Keratinocyte (primary cell): Measurements from ENCODE around the gene FAM83G. TPM values are rescaled to one million over a fixed set of nuclear protein-coding genes. Genes with fewer than 3 reads are reported as not detected.

Experiments used
- DNase-seq: peaks from one replicate; pipeline ENCODE4 v3.0.0-alpha.2; 2011; ENCODE audit warnings: low read depth, missing footprints, low spot score
- FAIRE-seq: peaks from 2 replicates; lab custom pipeline; 2011; peaks lifted over from hg19 to GRCh38; lab: Jason Lieb, UNC
- H2AFZ ChIP-seq: 2 replicates; pipeline ENCODE4 v1.6.0; 2012; ENCODE audit warnings: low read length, control low read depth, inconsistent platforms; ENCODE audit not compliant: control insufficient read depth
- H3K27ac ChIP-seq: 2 replicates; pipeline ENCODE4 v1.5.1; 2011; ENCODE audit warnings: low read length; ENCODE audit not compliant: control insufficient read depth, insufficient read depth
- H3K27me3 ChIP-seq: 3 replicates; pipeline ENCODE4 v1.6.0; 2011; ENCODE audit warnings: low read length; ENCODE audit not compliant: control insufficient read depth, insufficient read depth; ENCODE audit errors: extremely low read depth
- H3K36me3 ChIP-seq, 2 experiments: 2 replicates in 1 of 2; 3 replicates in 1 of 2; pipeline ENCODE4 v1.5.1; 2011; ENCODE audit warnings: low read length in 2 of 2, mild to moderate bottlenecking in 1 of 2; ENCODE audit not compliant: control insufficient read depth in 2 of 2, insufficient read depth in 2 of 2; ENCODE audit errors: extremely low read depth in 1 of 2
- H3K4me1 ChIP-seq: 3 replicates; pipeline ENCODE4 v1.5.1; 2011; ENCODE audit warnings: low read length; ENCODE audit not compliant: control insufficient read depth, insufficient read depth; ENCODE audit errors: extremely low read depth
- H3K4me2 ChIP-seq: 3 replicates; pipeline ENCODE4 v1.6.0; 2011; ENCODE audit warnings: low read depth, low read length; ENCODE audit not compliant: control insufficient read depth, insufficient read depth; ENCODE audit errors: extremely low read depth
- H3K4me3 ChIP-seq, 3 experiments: fragments of 200-600 bp in 1 of 3; sonication (generic) in 1 of 3; 2 replicates in 2 of 3; 3 replicates in 1 of 3; pipeline ENCODE4 v1.5.1; 2011 to 2016; ENCODE audit warnings: low read length in 3 of 3, mild to moderate bottlenecking in 3 of 3, control low read depth in 2 of 3, inconsistent platforms in 1 of 3, low read depth in 1 of 3, mixed read lengths in 1 of 3, mixed run types in 1 of 3, moderate library complexity in 1 of 3; ENCODE audit not compliant: control insufficient read depth in 2 of 3, insufficient read depth in 2 of 3; ENCODE audit errors: extremely low read depth in 1 of 3
- H3K79me2 ChIP-seq: 2 replicates; pipeline ENCODE4 v1.6.0; 2012; ENCODE audit warnings: low read length; ENCODE audit not compliant: control insufficient read depth, insufficient read depth
- H3K9ac ChIP-seq: 3 replicates; pipeline ENCODE4 v1.6.0; 2011; ENCODE audit warnings: low read length; ENCODE audit not compliant: control insufficient read depth, insufficient read depth; ENCODE audit errors: extremely low read depth
- H3K9me1 ChIP-seq: 3 replicates; pipeline ENCODE4 v1.6.0; 2011; ENCODE audit warnings: low read length; ENCODE audit not compliant: control insufficient read depth, insufficient read depth; ENCODE audit errors: extremely low read depth
- H3K9me3 ChIP-seq: 2 replicates; pipeline ENCODE4 v1.5.1; 2012; ENCODE audit warnings: low read depth, low read length; ENCODE audit not compliant: control insufficient read depth
- H4K20me1 ChIP-seq: 3 replicates; pipeline ENCODE4 v1.6.0; 2011; ENCODE audit warnings: low read length; ENCODE audit not compliant: control insufficient read depth, insufficient read depth; ENCODE audit errors: extremely low read depth
- CTCF ChIP-seq, 3 experiments: IDR thresholded peaks in 1 of 3; conservative IDR thresholded peaks in 1 of 3; optimal IDR thresholded peaks in 1 of 3; 2 replicates in 2 of 3; 3 replicates in 1 of 3; pipeline versions ENCODE3 to v1.5.1; 2011; ENCODE audit warnings: low read length in 3 of 3, mild to moderate bottlenecking in 3 of 3, moderate library complexity in 2 of 3, control low read depth in 1 of 3, inconsistent platforms in 1 of 3; ENCODE audit not compliant: insufficient read depth in 2 of 3; ENCODE audit errors: extremely low read depth in 1 of 3
- EZH2 ChIP-seq: IDR thresholded peaks from one replicate; pipeline ENCODE4 v1.6.1; 2012; ENCODE audit warnings: inconsistent platforms, mild to moderate bottlenecking, low read length, moderate library complexity
- dilution Hi-C: fragments of 300-500 bp; cut with MboI; formaldehyde crosslinking; loops from one replicate; pipeline ENCODE4 v1.7.0; 2020; ENCODE audit warnings: low sequenced_read_pairs; ENCODE audit not compliant: extremely low pct_ligation_motif_present
- polyA plus RNA-seq, 5 experiments: library from polyadenylated mRNA; depleted of rRNA in 3 of 5; stranded (reverse) in 3 of 5; stranded (forward) in 1 of 5; unstranded in 1 of 5; fragments of >200 nt; gene quantifications; 1 replicate in 1 of 5; 2 replicates in 3 of 5; 3 replicates in 1 of 5; pipeline versions ENCODE4 v1.2.1 to v1.2.3, GENCODE V29; 2011 to 2012; ENCODE audit warnings: missing spikeins in 2 of 5, low read depth in 1 of 5, low replicate concordance in 1 of 5

FAM83G gene
- polyA plus RNA-seq, 1 donor (not counting 4 experiments of a cell fraction or from before 2014, with no cell fraction given), result 23.2 TPM

DNA sequence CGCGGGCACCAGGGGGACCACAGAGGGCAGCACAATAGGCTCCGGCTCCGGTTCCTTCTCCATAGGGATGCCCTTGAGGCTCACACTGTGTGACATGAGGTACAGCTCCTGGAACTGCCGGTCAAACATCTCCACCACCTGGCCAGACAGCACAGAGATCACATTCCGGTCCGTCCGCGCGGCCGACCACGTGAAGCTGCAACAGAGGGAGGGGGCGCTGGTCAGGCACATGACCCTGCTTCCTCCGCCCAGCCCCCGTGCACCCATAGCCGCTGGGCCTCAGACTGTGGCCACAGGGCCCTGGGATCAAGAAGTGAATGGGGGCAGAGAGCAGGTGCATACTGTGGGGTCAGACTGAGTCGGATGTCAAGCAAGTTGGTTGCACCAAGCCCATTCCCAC lies 25.9 kb downstream of the FAM83G start:
- no peak for FAIRE-seq

GRCh38 chr17:18978050-18978449 lies 26.5 kb downstream of the FAM83G start:
- Histone ChIP-seq H3K9me1 (peaks cover 8% of the 10 kb centered on the region), H3K27me3 (no peaks in the 10 kb centered on the region), H3K79me2 (peaks cover 24% of the 10 kb centered on the region), H3K4me2 (no peak overlapping the region), H4K20me1 (peaks cover 25% of the 10 kb centered on the region), H2AFZ (no peak overlapping the region), H3K9ac (no peak overlapping the region), H3K4me3 (no peak overlapping the region), H3K36me3 (peaks cover 43 to 65% of the 10 kb centered on the region in 2 experiments), H3K4me1 (peaks cover 32% of the 10 kb centered on the region), H3K27ac (no peak overlapping the region), H3K9me3 (no peaks in the 10 kb centered on the region)
- no peak for FAIRE-seq
- TF ChIP-seq CTCF (optimal IDR thresholded peaks at IDR 0.05 in 1 of 3, IDR thresholded peaks at IDR 0.05 in 1 of 3, conservative IDR thresholded peaks at IDR 0.05 in 1 of 3; ENCODE audit: extremely low read depth in 1 of 3, insufficient read depth in 2 of 3, low read length in 3 of 3), result no peak
- TF ChIP-seq EZH2, result no peak
- dilution Hi-C loops, result no loop called here
- no peak for DNase-seq

More for the DNA sequence above, 25.9 kb downstream of the FAM83G start:
- TF ChIP-seq CTCF (optimal IDR thresholded peaks at IDR 0.05 in 1 of 3, IDR thresholded peaks at IDR 0.05 in 1 of 3, conservative IDR thresholded peaks at IDR 0.05 in 1 of 3; ENCODE audit: extremely low read depth in 1 of 3, insufficient read depth in 2 of 3, low read length in 3 of 3) (peak in 1 of 3 experiments; percentile 3), EZH2 (no peak)
- H3K27ac ChIP-seq, result no peak overlapping the region
- H3K9me3 ChIP-seq, result no peaks in the 10 kb centered on the region
- no peak overlapping the region for H3K4me3 ChIP-seq
- peaks cover 20% of the 10 kb centered on the region for H3K79me2 ChIP-seq
- H3K9me1 ChIP-seq, result peaks cover 6% of the 10 kb centered on the region
- H3K4me2 ChIP-seq, result no peak overlapping the region
- DNase-seq, result no peak
- H2AFZ ChIP-seq, result no peak overlapping the region
- H3K36me3 ChIP-seq, result peaks cover 43 to 66% of the 10 kb centered on the region in 2 experiments
- H4K20me1 ChIP-seq, result peaks cover 28% of the 10 kb centered on the region
- H3K4me1 ChIP-seq, result peaks cover 35% of the 10 kb centered on the region
- dilution Hi-C loops, result no loop called here
- no peaks in the 10 kb centered on the region for H3K27me3 ChIP-seq
- no peak overlapping the region for H3K9ac ChIP-seq
